Anterior cingulate cortex (tissue), 58 donors: ENCODE results near the gene ANKRD11.
"Not testable (repeated sequence)": the region's sequence is repeated elsewhere in the genome, so short reads cannot be mapped to it uniquely, and the experiment has no call there.

ENCODE experiments used
- DNase-seq, 58 donors: peaks; one replicate each; lab custom pipeline; 2025; lab: John Stamatoyannopoulos, UW

The ANKRD11 gene

DNA sequence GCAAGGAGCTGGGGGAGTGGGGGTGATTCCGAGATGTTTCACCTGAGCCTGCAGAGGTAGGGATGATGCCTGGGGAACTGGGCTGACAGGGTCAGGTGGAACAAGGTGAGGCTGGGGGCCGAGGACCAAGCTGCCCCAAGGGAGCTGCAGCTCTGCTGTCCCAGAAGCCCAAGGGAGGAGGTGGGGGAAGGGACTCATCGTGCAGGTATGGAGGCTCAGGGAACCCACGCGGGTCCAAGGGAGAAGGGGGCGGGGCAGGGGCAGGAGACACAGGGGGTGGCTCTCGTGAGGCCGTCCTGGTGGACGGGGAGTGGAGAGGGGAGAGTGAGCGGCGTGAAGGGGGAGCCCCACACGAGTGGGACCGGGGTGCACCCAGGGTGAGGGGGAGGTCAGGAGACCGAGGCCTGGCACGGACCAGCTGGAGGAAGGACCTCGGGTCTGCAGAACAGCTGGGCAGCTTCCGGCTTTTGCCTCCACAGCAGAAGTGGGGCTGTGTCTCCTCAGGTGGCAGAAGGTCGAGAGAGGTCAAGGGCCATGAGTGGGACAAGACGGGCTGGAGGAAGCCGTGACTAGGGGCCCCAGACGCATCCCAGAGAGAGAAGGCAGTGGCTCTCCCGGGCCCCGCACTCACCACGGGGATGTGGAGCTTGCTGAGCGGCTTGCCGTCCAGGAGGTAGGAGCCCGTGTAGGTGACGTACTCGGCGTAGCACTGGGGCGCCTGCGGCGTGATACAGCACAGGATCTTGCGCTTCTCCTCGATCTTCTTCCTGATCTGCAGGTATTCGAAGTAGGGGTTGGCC lies 211.7 kb downstream of the ANKRD11 start:
- DNase-seq: no peak

DNA sequence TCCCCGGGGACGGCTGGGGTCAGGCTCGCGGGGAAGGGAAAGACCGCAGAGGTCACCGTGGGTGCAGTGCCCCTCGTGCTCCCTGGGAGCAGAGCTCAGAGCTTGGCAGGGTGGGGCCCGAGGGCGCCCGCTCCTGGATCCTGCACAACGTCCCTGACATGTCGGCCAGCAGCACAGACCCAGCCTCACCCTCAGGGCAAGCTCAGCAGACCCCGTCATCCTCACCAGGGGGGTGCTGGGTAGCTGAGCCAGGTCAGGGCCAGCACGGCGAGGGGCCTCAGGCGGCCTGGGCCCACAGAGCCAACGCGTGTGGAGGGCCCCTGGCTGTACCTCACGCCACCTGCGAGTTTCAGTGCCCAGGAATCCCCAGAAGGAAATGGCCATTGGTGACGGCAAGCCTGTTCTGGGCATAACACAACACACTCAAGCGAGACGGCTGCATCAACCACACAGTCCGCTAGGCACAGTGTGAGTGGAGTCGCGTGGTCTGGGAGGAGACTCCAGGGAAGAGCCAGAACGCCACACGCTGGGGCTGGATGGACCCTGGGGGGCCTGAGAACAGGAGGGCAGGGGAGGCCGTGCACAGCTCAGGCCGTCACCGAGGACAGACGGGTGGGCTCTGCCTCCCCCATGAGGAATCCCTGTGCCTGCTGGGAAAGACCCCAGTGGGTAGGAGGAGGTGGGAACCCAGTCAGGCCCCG lies 212.6 kb downstream of the ANKRD11 start:
- DNase-seq: no peak

DNA sequence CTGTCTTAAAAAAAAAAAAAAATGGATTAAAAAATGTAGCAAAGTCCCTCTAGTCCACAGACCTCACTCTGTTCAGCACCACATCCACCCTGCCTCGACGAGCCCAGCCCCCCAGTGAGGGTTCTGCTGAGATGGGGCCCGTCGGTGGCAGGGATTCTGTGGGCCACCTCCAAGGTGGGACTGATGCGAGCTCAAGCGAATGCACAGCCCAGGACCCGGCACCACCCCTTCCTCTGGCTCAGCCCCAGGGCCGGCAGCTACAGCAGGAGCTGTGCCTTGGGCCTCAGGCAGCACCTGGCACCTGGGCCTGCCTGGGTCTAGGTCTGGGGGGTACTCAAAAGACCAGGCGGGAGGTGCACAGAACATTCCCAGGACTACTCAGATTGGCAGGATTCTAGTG lies 213.3 kb downstream of the ANKRD11 start:
- DNase-seq: no peak

DNA sequence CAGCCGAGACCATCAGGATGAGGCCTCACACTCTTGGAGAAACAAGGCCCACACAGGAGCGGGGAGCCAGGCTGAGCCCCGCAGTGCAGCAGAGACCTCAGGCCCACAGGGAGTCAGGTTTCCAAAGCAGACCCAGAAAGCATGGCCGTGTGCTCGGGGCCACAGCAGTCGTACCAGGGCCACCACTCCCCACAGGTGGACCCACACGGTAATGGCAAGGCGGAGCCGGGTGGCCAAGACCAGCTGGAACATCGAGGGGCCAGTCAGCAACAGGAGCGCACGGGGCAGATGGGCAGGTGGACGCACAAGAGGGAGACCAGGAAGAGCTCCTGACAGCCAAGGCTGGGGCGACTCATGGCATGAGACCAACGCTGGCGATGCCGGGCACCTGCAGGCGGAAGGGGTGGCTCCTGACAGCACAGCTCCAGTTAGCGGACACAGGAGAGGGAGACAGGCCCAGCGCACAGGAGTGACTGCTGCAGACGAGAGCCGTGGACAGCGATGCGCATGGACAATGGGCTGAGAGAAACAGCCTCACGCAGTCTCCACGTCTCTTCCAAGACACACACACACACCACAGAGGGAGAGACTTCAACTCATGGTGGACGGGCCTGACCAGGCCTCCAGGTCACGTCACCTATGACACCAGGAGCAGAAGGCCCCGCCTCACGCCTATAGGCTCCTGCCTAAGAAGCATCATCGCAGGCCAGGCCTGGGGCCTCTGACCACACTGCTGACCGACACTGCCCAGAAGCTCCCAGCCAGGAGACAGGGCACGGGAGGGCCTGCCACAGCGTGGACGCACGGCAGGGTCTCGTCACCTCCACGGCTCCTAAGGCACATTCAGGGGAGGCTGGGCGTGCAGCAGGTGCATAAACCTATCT lies 214.3 kb downstream of the ANKRD11 start:
- no peak for DNase-seq

DNA sequence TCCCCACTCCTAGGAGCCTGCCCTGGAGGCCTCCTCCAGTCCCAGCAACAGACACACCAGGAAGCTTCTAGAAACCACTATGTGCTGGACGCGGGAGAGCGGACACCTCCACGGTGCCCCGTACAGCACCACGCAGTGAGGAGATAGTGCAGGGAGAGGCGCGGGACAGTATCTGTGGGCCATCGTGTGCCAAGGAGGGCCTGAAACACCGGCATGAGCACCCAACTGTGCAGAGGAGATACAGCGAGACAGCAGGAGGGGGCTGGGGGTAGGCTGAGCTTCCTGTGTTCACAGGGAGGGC lies 215.1 kb downstream of the ANKRD11 start:
- no peak for DNase-seq

DNA sequence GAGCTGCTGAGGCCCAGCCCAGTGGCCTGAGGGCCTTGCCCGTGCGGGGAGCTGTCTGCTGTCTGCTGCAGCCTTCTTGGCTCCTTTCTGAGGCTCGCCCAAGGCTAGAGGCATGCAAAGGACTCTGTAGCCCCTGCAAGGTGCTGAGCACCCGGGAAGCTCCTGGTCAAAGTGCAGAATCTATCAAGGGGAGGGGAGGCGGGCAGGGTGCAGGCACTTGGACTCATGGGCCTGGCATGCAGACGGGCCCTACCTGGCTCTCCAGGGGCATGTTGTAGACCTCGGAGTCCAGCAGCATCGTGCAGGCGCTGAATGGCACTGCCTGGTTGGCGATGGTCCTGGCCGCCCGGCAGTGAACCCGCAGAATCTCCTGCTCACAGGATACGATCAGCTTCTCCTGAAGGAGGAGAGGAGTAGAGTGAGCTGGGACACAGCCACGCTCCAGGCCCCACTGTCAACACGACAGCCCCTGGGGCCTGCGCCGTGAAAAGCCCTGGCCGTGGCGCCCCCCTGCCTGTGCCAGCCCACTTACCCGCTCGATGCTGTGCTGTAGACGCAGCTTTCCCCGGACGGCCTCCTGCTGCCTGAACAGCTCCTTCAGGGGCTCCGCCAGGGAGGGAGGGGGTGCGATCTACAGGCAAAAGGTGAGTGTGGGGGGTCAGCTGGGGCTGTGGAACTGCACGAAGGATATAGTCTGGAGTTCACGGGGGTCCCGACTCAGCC lies 215.6 kb downstream of the ANKRD11 start:
- no peak for DNase-seq

DNA sequence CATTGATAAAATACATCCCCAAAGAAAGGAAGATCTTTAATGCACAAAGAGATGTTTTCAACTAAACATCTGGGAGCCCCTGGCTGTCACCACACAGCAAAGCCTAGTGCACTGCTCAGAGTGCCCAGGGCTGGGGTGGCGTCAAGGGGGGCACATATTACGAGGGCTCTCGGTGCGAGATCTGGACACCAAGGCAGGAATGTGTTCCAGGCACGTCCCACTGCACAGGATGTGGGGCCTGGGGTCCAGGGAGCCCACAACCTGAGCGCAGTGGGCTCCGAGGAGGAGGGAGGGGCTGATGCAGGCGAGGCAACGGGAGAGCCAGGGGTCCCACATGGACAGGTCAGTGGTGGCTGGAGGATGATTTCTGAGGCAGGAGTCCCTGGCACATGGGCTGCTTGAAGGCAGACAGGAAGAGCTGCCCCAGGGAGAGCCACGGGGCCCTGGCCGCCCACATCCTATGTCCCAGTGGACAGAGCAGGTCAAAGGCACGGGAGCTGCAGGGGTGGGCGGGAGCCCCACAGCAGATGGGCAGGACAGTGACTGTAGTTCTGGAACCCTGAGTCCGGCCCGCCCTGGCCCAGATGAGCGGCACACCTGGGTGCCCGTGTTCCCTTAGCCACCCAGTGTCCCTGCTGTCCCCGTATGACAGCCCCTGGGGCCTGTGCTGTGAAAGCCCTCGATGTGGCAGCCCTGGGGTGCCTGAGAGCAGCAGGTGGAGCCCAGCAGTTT lies 216.5 kb downstream of the ANKRD11 start:
- no peak for DNase-seq

DNA sequence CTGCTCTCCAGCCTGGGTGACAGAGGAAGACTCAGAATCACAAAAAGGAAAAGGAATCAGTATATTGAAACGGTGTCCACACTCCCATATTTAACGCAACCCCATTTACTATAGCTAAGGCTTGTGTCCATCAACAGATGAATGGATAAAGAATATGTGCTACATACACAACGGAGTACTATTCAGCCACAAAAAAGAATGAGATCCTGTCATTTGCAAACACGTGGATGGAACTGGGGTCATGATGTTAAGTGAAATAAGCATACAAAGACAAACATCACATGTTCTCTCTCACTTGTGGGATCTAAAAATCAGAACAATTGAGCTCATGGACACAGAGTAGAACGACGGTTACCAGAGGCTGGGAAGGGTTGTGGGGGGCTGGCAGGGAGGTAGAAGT lies 217.7 kb downstream of the ANKRD11 start:
- no peak for DNase-seq

DNA sequence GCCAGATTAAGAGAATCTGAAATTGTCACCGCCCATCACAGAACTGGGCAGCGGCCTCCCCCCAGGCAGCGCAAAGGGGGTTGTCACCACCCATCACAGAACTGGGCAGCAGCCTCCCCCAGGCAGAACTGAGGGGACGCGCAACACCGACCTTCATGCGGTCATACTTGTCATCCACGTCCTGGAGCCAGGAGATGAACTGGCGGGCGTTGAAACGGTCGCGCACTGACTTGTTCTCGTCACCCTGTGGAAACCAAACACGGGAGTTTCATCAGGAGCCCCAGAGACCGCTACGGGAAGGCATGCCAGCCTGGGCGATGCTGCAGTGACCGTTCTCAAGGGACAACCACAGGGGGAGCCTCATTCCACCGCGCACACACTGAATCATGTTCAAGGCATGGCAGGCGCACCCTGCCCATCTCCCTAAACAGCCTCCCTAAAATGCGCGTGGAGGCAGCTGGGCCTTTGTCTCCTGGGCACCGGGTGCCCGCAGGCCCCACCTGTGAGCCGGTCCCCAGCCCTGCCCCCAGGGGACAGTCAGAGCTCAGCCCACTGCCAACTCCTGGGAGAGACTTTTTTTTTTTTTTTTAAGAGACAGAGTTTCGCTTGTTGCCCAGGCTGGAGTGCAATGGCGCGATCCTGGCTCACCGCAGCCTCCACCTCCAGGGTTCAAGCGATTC lies 219.6 kb downstream of the ANKRD11 start:
- DNase-seq: no peak

DNA sequence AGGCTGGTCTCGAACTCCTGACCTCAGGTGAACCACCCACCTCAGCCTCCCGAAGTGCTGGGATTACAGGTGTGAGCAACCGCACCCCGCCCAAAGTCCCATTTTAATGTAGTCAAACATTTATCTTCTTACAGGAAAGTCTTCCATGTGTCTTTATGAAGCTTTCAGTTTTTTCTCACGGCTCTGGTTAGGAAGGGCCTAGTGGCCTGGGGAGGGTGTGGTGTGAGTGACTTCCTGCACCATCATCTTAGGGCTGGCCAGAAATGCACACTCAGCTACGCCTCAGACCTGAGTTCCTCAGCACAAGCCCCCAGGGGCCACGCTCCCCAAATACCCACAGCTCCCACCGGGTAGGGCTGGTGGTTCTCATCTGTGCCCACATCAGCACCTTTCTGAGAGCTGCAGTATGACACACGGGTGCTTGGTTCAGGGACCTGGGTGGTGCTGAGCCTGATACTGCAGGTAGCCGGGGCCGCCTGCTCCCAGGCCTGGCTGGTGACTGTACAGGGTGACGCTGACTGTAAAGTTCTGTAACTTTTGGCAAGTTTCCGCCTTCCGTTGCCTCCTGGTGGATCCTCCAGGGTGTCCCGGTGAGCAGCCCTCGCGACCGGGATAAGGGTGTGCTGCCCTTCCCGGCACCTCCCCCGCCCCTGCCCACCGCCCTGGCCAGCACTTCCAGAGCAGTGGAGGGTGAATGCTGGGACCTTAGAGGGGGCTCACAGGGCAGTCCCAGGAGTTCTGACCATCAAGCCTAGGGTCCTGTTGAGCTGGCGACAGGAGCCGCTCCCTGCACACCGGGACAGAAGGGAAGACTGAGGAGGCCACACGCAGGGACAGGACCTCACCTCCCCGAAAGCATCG lies 220.3 kb downstream of the ANKRD11 start:
- DNase-seq: no peak

DNA sequence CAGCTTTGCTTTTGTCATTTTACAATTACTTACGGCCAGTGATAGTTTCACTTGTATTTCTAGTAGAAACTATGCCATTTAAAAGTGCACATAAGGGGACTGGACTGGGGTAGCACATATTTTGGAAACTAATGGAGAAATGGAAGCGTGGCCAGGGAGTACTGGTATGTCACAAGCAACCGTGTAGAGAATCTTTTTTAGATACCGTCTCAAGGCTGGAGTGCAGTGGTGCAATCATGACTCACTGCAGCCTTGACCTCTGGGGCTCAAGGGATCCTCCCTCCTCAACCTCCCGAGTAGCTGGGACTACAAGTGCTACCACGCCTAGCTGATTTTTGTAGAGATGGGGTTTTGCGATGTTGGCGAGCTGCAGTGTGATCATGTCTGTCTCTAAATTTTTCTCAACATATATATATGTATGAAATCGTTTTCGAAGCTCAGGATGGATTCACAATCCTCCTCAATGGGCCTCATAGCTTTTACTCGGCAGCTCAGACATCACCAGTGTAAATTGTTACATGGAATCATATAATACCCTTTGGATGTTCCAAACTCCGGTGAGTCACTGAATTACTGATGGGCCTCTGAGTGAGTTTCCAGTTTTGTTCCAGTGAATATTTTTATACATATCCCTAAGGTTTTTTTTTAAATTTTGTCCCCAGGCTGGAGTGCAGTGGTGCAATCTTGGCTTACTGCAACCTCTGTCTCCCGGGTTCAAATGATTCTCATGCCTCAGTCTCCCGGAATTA lies 221.2 kb downstream of the ANKRD11 start:
- no peak for DNase-seq

DNA sequence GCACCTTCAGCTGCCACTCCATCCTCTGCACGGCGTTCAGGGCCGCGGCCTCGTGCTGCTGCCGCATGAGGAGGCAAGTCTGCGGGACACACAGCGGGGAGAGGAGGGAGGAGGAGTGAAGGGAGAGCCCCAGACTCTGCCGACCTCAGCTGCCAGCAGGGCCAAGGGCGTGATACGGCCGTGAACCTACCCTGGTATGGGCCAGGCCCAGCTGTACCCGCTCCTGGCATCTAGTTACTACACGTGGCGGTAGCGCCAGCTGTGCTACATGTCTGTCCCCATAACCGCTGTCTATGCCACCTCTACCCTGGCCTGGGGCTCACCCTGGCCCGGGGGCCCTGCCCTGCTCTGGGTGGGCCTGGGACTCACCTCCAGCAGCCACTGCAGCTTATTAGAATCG lies 221.8 kb downstream of the ANKRD11 start:
- no peak for DNase-seq

DNA sequence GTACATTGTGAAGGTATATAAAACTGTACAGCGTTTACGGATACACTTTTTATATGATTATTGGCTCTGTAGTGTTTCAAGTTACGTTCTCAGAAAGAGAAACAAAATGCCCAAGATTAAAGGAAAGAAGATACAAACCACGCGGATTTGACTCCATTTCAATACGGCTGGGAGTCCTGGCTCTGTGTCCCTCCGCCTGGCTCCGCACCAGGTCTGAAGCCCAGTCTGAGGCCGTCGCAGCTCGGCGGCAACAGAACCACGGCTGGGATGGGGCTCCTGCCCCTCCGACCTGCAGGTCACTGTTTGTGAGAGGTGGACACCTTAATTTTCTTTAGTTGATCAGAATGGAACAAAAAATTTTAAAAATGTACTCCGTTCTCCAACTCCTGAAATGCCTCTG lies 222.6 kb downstream of the ANKRD11 start:
- DNase-seq: not testable (repeated sequence)

DNA sequence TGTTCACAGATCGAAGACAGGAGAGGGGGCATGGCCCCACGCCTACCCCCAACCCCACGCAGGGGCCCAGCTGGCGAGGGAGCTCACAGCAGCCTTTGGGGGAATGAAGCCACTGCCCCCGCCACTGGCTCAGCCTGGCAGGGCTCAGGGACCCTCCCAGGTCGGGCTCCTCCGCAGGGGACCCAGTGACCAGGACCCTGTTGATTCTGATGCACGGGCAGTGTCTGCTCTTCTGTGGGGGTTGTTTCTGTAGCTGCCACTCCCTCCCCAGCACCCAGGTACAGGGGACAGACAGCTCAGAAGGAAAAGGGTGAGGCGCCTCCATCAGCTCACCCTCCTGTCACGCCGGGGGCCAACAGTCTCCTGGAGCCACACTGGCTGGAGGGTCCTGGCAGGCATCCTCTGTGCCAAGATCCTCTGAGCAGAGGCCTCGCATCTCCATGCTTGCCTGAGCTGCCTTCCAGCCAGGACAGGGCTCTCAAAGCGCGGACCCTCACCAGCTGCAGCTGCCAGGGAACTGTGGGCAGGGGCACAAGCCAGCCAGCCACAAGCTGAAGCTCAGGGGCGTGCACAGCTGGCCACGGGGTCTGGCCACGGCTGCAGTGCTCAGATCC lies 223.7 kb downstream of the ANKRD11 start:
- no peak for DNase-seq

DNA sequence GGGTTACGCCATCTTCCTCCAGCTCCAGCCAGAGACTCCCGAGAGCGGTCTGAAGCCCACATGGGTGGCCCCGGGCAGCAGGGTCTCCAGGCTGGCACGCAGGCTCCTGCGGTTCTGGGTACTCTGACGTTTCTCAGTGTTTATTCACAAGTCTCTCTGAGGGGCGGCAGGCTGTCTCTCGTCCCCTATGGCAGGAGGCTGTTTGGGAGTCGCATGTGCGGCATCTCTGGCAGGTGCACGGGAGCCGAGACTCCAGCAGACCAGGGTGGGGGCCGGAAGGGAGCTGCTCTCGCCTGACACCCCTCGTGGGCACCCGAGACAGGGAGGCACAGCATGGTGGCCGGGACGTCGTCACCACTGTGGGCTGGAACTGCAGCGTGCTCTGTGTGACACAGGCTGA lies 224.7 kb downstream of the ANKRD11 start:
- no peak for DNase-seq

DNA sequence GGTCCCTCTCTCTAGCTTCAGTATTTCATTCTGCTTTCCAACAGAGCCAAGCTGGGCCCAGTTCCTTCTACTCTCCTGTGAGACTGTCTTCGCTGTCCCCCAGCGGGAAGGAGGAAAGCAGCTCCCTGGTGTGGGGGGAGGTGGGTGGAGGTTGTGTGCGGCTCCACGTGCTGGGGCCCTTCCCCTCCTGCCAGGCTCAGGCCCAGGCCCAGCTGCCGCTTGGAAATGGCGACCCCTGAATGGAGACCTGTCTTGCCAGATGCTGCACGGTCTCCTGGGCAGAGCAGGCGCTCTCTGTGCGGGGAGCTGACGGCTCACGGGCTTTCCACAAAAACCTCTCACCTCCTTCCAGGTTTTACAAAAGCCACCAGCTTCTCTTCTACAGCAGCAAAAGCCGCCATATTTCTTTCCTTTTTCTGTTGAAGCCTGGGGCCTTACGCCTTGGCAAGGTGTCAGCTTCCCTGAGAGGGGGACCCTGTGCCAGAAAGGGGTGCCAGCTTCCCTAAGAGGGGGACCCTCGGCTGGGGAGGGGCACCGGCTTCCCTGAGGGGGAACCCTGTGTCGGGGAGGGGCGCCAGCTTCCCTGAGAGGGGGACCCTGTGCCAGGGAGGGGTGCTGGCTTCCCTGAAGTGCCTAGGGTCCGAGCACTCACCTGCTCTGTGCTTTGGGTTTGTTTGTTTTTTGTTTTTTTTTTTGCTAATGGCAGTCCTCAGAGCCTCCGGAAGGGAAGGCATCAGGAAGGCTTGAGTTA lies 225.4 kb downstream of the ANKRD11 start:
- DNase-seq: no peak
